ENCODE measurements around the gene HDAC1. TPM values are rescaled to one million over a fixed set of nuclear protein-coding genes. Genes with fewer than 3 reads are reported as not detected.

Gene HDAC1
- total and polyA plus RNA-seq, 2 of the 13 experiments (the other 11 are each of a cell fraction or from before 2014, with no cell fraction given), result 93.5 to 189 TPM

DNA sequence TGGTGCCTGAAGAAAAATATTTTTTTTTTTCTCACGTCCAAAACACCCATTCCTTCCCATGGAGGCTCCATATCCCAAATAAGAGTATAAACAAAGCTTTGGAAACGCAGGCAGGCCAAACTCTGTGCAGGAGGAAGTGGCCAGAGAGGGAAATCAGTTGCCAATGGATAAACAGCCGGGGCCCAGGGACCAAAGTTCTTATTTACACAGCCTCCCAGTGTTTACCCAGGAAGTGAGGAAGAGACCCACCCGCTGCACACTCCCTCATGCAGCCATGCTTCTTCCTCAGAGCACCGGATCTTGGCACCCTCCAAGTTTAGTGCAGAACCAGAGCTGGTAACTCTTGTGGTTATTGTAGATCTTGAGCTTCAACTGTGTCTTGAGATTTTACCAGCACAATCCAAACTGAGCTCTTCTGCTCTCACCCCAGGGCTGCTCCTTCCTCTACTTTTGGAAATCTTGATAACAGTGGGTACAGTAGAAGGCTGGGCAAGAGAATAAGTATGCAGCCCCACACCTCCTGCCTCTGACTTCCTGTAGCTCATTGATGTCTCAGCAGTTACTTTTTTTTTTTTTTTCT, 29.9 kb downstream of the HDAC1 start (continued):
- TF ChIP-seq, protein P1, sequence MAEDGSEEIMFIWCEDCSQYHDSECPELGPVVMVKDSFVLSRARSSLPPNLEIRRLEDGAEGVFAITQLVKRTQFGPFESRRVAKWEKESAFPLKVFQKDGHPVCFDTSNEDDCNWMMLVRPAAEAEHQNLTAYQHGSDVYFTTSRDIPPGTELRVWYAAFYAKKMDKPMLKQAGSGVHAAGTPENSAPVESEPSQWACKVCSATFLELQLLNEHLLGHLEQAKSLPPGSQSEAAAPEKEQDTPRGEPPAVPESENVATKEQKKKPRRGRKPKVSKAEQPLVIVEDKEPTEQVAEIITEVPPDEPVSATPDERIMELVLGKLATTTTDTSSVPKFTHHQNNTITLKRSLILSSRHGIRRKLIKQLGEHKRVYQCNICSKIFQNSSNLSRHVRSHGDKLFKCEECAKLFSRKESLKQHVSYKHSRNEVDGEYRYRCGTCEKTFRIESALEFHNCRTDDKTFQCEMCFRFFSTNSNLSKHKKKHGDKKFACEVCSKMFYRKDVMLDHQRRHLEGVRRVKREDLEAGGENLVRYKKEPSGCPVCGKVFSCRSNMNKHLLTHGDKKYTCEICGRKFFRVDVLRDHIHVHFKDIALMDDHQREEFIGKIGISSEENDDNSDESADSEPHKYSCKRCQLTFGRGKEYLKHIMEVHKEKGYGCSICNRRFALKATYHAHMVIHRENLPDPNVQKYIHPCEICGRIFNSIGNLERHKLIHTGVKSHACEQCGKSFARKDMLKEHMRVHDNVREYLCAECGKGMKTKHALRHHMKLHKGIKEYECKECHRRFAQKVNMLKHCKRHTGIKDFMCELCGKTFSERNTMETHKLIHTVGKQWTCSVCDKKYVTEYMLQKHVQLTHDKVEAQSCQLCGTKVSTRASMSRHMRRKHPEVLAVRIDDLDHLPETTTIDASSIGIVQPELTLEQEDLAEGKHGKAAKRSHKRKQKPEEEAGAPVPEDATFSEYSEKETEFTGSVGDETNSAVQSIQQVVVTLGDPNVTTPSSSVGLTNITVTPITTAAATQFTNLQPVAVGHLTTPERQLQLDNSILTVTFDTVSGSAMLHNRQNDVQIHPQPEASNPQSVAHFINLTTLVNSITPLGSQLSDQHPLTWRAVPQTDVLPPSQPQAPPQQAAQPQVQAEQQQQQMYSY (CRISPR knock-in tag; IDR thresholded peaks at IDR 0.05), result no peak
- TF ChIP-seq ZNF777 (CRISPR knock-in tag; IDR thresholded peaks at IDR 0.05) (no peak), ZNF260 (CRISPR knock-in tag; IDR thresholded peaks at IDR 0.05; ENCODE audit: borderline replicate concordance, low read depth) (no peak), ZNF878 (CRISPR knock-in tag; IDR thresholded peaks at IDR 0.05) (peak; percentile 88), NFIC (IDR thresholded peaks at IDR 0.05; ENCODE audit: low read length) (peak; percentile 74), CHD4 (IDR thresholded peaks at IDR 0.05; ENCODE audit: borderline replicate concordance, low read length) (no peak), ZKSCAN8 (CRISPR knock-in tag; IDR thresholded peaks at IDR 0.05; ENCODE audit: borderline replicate concordance) (0 out of 2 replicates have a peak, but pooled peaks have one; percentile 50), ZNF724P (CRISPR knock-in tag; IDR thresholded peaks at IDR 0.05; ENCODE audit: borderline replicate concordance) (no peak), ZNF749 (CRISPR knock-in tag; IDR thresholded peaks at IDR 0.05; ENCODE audit: borderline replicate concordance) (no peak; the same call in 1 of the 2 replicates), MZF1 (CRISPR knock-in tag; IDR thresholded peaks at IDR 0.05; ENCODE audit: borderline replicate concordance) (no peak), HOXD1 (CRISPR knock-in tag; IDR thresholded peaks at IDR 0.05) (no peak), BRD4 (CRISPR knock-in tag; IDR thresholded peaks at IDR 0.05) (peak; percentile 67; the same call in 1 of the 2 replicates), XBP1 (CRISPR knock-in tag; IDR thresholded peaks at IDR 0.05) (no peak), IKZF1 (IDR thresholded peaks at IDR 0.05) (no peak)
- TF ChIP-seq, protein P2, sequence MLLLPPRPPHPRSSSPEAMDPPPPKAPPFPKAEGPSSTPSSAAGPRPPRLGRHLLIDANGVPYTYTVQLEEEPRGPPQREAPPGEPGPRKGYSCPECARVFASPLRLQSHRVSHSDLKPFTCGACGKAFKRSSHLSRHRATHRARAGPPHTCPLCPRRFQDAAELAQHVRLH (CRISPR knock-in tag; IDR thresholded peaks at IDR 0.05; ENCODE audit: borderline replicate concordance, low read depth), result peak; percentile 44; the same call in 1 of the 2 replicates
- TF ChIP-seq, protein P3, sequence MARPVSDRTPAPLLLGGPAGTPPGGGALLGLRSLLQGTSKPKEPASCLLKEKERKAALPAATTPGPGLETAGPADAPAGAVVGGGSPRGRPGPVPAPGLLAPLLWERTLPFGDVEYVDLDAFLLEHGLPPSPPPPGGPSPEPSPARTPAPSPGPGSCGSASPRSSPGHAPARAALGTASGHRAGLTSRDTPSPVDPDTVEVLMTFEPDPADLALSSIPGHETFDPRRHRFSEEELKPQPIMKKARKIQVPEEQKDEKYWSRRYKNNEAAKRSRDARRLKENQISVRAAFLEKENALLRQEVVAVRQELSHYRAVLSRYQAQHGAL (CRISPR knock-in tag; IDR thresholded peaks at IDR 0.05; ENCODE audit: not compliant biosample characterization), result no peak
- TF ChIP-seq, protein P4, sequence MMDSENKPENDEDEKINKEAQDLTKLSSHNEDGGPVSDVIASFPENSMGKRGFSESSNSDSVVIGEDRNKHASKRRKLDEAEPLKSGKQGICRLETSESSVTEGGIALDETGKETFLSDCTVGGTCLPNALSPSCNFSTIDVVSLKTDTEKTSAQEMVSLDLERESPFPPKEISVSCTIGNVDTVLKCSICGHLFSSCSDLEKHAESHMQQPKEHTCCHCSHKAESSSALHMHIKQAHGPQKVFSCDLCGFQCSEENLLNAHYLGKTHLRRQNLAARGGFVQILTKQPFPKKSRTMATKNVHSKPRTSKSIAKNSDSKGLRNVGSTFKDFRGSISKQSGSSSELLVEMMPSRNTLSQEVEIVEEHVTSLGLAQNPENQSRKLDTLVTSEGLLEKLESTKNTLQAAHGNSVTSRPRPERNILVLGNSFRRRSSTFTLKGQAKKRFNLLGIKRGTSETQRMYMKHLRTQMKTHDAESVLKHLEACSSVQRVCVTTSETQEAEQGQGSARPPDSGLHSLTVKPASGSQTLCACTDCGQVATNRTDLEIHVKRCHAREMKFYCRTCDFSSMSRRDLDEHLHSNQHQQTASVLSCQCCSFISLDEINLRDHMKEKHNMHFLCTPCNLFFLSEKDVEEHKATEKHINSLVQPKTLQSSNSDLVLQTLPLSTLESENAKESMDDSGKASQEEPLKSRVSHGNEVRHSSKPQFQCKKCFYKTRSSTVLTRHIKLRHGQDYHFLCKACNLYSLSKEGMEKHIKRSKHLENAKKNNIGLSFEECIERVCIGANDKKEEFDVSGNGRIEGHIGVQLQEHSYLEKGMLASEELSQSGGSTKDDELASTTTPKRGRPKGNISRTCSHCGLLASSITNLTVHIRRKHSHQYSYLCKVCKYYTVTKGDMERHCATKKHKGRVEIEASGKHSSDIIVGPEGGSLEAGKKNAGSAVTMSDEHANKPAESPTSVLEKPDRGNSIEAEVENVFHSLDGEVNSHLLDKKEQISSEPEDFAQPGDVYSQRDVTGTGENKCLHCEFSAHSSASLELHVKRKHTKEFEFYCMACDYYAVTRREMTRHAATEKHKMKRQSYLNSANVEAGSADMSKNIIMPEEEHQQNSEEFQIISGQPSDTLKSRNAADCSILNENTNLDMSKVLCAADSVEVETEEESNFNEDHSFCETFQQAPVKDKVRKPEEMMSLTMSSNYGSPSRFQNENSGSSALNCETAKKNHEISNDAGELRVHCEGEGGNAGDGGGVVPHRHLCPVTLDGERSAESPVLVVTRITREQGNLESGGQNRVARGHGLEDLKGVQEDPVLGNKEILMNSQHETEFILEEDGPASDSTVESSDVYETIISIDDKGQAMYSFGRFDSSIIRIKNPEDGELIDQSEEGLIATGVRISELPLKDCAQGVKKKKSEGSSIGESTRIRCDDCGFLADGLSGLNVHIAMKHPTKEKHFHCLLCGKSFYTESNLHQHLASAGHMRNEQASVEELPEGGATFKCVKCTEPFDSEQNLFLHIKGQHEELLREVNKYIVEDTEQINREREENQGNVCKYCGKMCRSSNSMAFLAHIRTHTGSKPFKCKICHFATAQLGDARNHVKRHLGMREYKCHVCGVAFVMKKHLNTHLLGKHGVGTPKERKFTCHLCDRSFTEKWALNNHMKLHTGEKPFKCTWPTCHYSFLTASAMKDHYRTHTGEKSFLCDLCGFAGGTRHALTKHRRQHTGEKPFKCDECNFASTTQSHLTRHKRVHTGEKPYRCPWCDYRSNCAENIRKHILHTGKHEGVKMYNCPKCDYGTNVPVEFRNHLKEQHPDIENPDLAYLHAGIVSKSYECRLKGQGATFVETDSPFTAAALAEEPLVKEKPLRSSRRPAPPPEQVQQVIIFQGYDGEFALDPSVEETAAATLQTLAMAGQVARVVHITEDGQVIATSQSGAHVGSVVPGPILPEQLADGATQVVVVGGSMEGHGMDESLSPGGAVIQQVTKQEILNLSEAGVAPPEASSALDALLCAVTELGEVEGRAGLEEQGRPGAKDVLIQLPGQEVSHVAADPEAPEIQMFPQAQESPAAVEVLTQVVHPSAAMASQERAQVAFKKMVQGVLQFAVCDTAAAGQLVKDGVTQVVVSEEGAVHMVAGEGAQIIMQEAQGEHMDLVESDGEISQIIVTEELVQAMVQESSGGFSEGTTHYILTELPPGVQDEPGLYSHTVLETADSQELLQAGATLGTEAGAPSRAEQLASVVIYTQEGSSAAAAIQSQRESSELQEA (CRISPR knock-in tag; IDR thresholded peaks at IDR 0.05; ENCODE audit: not compliant biosample characterization), result no peak

All from HepG2 (cell line).